Stimulated activated CD4-positive, alpha-beta T cell treated with anti-CD3 and anti-CD28 coated beads, TNF-alpha, amount 100 ng/mL, for 48 hours (primary cell): ENCODE results near the gene VASH1.

ENCODE experiments used
- DNase-seq, 3 donors: peaks; one replicate each; pipeline ENCODE4 v3.0.0-alpha.2; 2020; ENCODE audit warnings: low read depth in 3 of 3

Gene VASH1

DNA sequence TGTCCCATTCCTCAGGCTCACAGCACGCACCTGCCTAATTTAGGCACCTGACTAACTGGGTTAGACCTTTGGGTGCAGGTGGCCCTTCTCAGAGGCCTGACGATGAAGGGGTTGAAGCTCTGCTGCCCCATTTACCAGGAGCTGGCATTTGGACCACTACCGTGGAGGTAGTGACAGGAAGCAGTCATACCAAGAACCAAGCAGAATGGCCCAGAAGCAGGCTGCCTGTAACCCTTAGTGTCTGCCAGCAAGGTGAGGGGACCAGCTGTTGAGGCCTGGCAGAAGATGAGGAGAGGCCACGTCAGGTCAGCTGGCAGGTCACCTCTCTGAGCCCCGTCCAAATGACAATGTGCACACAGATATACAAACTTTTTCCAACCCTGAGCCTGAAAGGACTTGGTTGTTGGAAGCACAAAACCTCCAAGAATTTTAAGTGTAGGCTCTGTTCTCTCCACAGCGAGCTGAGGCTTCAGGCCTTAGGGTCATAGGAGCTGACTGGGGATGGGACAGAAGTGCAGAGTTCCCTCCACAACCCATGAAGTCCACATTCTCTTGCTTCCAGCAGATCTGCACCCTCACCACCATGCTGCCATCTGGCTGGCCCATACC lies 23.1 kb downstream of the VASH1 start:
- DNase-seq = no peak

GRCh38 chr14:76784881-76785280 lies 23.6 kb downstream of the VASH1 start:
- peak; percentile 25 to 52 (median 37) for DNase-seq

DNA sequence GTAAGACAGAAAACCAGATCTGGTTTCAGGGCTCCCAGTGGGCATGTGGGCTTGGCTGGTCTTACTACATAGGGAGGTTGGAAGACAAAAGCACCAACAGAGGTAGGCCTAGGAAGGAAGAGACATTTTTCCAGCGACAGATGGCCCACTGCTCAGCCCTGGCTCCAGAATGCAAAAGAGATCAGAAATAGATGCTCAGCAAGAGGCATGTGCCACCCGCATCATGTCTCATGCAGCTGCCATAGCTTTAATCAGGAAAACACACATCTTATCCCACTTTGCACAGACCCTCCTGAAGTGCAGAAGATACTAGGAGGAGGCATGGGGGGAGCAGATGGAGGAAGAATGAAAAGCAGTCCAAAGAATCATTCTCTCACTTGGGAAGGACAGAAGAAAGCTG lies 25.3 kb downstream of the VASH1 start:
- DNase-seq = no peak

DNA sequence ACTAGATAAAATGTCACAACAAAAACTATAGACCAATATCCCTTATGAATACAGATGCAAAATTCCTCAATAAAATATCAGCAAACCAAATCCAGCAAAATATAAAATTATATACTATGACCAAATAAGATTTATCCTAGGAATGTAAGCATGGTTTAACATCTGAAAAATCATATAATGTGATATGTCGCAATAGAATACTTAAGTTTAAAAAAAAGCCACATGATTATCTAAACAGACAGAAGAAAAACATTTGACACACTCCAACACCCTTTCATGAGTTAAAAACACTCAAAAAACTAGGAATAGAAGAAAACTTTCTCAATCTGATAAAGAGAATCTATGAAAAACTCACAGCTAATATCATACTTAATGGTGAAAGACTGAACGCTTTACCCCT lies 31.2 kb downstream of the VASH1 start:
- no peak for DNase-seq

GRCh38 chr14:76793324-76793723 lies 32.1 kb downstream of the VASH1 start:
- no peak for DNase-seq

GRCh38 chr14:76793956-76794355 lies 32.7 kb downstream of the VASH1 start:
- DNase-seq = no peak

GRCh38 chr14:76806446-76806845 lies 45.2 kb downstream of the VASH1 start:
- no peak for DNase-seq

GRCh38 chr14:76808011-76808410 lies 46.7 kb downstream of the VASH1 start:
- DNase-seq = no peak

DNA sequence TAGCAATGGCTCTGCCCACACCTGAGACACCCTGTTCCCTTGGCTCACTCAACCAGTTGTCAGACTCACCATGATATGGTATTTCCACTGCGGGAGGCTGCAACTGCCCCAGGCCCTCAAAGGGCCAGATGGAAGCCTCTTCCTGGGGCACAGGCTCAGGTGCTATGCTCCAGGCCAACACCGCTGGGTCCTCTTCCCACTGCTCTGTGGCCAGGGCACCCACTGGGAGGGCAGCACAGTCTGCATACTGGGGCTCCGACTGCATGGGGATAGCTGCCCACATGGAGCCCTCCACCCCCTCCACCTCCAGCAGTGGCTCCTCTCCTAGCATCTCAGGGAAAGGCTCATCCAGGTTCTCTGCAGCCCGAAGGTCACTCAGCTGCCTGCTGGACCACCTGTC lies 47.7 kb downstream of the VASH1 start:
- no peak for DNase-seq

GRCh38 chr14:76810525-76810924 lies 49.3 kb downstream of the VASH1 start:
- DNase-seq = no peak

DNA sequence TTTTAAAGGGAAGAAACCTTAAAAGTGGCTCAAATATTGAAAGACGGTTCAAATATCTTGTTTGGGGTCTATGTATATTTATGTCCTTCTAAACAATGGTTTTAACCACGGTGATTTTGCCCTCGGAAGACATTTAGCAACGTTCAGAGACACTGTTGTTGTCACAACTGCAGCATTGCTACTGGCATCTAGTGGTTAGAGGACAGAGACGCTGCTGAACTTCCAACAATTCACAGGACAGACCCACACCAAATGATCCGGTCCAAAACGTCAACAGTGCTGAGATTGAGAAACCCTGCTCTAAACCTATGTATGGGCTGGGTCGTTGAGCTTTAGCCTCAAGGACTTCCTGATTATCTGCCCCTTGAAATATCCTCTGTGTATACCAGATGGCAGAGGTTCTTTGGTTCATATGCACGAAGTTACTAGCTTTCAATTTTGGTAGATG lies 49.7 kb downstream of the VASH1 start:
- peak in 1 of 3 donors; percentile 10 for DNase-seq

DNA sequence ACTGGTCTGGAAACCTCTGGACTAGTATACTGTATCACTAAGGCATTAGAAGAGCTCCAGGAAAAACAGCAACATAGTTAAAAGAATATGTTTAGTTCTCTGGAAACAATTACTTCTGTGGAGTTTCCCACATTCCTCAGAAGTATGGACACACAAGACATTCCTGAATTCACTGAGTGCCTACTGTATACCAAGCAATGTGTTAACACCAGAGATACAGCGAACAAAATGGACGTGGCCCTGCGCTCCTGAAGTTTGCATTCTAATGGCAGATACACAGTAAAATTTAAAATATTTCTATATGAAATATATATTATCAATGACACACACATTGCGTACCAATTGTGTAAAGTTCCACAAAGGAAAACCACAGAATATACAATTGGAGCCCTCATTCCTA lies 50.3 kb downstream of the VASH1 start:
- DNase-seq = no peak

DNA sequence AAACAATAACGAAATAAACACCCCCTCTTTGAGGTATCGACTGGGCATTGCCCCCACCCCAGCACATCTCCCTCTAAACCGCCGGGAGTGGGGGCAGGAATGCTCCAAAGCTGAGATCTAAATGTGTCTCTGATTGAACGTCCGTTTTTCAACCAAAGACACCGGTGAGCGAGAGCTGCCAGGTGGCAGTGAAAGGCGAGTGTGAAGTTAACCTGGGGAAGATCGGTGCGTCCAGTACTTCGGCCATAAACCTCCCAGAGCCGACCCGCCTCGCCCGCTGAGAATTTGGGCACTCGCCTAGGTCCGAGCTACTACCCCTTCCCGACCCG lies 50.8 kb downstream of the VASH1 start:
- DNase-seq = no peak

DNA sequence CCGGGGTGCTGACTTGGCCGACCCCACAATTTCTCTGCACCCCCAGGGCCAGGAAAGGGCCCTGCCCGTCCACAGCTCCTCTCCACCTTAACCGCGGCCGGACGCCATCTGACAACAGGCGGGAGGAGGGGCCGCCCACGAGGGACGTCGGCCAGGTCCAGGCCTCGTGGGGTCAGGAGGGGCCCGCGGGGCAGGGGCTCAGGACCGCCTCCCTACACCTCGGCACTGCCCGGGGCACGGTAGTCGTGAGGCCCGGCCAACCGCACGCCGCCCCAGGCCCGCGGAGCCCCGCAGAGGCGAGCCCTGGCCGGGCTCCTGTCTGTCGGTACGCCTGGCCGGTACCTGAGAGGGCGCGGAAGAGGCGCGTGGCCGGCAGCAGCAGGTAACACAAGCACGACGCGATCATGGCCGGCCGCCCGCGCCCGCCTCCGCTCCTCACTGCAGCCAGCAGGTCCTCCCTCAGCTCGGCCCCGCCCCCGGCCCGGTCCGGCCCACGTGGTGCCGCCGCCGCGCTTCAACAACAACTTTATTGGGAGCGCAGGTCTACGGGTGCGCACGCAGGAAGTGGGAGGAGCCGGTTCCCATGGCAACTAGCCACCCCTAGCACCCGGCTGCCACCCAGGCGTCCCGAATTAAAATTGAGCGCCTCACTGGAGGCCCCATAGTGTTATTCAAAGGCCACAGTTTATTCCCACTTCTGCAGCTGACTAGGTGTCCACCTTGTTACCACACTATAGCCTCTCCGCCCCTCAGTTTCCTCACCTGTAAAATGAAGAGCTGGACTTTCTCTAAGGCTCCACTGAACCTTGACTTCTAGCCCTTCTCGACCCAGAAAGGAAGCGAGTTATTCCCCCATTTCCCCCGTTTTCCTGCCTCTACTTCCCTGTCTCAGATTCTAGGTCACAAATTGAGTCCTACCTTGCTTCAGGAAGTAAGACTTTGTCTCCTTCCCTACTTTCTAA lies 51.4 kb downstream of the VASH1 start, which contains the start of gene ANGEL1:
Gene ANGEL1 (minus strand): TSS at position 461 of the 962 bp plus-strand sequence. CDS start 55 bp downstream, at position 406.
- peak; percentile 91 to 94 (median 94) for DNase-seq

GRCh38 chr14:76814726-76815645 lies 53.7 kb downstream of the VASH1 start:
- DNase-seq = no peak

DNA sequence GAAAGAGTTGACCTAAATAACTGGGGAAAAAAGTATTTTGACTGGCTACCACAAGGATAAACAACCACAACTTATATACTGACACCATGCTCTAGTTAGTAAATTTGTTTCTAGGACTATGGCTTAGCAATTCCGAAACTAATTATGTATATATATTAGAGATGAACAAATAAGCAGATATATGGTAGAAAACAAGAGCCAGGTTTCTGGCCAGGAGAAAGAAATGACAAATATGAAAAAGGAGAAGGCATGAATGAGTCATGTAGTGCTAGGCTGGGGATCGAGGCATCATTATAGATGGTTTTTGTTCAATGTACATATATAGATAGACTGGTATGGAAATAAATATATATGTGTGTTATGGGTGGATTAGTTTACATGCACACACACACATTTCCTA lies 59.4 kb downstream of the VASH1 start:
- no peak for DNase-seq

DNA sequence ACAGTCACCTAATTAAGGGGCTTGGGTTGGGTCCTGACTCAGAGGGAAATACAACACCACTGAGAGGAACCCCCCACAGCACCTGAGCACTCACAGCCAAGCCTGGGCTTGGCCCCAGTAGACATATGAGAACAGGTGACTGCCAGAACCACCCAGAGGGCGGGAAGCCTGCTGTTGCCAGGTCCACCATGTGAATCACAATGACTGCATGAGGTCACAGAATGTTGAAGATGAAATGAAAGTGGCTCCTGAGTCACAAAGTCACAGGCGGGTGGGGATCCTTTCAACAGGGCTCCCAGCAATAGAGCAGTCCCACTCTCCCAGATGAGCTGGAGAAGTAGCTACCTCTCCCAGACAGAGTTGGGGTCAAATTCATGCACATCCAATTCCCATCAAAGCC lies 64.9 kb downstream of the VASH1 start, which contains the start of gene LRRC74A:
Gene LRRC74A (plus strand): TSS at position 287 of the 400 bp plus-strand sequence. CDS start 290 bp downstream, outside the sequence.
- no peak for DNase-seq

DNA sequence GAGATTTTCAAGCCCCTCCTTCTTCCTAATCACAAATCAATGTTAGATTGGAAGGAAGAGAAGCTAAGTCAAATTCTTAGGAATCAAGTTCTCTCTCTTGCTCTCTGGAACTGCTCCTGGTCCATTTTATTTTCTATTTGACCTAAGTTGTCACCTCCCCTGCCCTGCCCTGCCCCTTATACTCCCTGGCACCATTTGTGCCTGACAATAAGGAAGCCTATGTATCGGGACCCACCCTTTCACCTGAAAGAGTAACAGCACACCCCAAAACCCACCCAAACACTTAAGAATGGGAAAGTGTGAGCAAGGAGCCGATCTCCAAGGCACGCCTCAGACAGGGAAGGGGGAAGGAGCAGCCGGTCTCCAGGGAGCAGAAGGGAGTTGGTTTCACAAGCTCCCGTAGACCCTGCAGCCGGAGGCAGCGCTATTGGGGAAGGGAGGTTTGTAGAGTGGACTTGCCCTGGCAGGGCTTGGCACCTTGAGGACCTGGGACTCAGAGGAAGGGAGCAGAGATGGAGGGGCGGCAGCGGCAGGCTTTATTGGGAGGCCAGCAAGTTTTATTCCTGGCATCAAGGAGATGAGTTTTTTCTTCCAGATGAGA lies 66.5 kb downstream of the VASH1 start:
- DNase-seq = no peak

- DNase-seq = no peak
Observed at GRCh38 chr14:76828339-76829012, 67.2 kb downstream of the VASH1 start.

DNA sequence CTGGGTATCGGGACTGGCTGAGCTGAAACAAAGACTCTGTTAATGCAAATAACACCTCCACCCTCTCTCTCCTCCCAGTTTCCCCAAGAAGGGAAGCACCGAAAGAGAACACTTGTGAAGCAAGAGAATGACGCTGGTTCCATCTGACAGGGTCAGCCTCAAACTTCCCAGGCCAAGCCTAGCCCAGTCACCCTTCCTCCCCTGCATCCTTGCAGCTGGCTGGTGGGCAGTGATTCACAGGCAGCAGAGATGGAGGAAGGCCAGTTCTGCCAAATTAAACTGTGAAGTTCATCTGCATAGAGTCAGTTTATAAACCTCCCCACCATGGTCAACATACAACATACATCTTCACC lies 67.7 kb downstream of the VASH1 start:
- no peak for DNase-seq
